ENCODE measurements around the gene NFS1.
A peak's percentile ranks its signal among the peaks of the same experiment; 100 is the strongest.

NFS1 gene

GRCh38 chr20:35636095-35636494 lies 63.1 kb downstream of the NFS1 start:
- no peak for DNase-seq

GRCh38 chr20:35635652-35636051 lies 63.5 kb downstream of the NFS1 start:
- DNase-seq = no peak

DNA sequence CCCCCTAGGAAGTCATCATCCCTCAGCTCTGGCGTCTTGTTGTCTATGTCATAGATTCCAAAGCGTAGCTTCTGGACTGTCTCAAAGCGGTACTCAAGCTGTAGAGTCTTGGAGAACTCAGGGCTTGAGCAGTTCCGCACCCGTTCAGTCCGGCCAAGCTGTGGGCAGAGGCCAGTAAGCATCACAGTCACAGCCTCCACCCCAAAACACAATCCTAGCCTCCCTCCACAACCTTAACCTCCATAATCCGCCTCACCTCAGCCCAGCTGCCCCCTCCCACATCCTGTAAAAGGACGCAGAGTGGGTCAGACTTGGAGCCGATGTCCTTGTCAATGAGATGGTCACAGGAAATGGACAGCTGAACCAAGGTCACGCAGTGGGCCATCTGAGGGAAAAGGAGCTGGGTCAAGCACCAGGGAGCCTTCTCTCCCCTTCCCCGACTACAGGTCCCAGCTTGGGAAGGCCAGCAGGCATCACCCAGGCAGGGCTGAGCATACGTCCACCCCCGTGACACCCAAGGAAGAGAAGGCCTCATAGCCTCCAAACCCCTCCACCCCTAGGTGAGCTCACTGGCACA lies 66.5 kb downstream of the NFS1 start:
- no peak for DNase-seq

DNA sequence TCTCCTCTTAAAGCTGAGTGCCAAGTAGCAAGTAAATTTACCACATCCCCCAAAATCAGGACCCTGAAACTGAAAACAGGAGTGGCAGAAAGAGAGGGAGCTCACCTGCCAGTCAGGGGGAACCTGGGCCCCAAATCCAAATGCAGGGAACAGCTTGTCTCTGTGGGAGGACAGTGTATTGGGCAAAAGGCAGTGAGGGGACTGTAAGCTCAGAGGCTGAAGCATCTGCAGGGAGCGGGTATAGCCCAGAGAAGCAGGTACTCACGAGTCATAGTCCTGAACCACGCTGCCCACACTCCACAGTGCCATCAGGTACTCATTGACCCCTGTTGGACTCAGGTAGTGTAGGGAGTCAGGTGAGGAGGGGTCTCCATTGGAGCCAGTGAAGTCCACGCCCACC lies 68.5 kb downstream of the NFS1 start:
- DNase-seq = no peak

DNA sequence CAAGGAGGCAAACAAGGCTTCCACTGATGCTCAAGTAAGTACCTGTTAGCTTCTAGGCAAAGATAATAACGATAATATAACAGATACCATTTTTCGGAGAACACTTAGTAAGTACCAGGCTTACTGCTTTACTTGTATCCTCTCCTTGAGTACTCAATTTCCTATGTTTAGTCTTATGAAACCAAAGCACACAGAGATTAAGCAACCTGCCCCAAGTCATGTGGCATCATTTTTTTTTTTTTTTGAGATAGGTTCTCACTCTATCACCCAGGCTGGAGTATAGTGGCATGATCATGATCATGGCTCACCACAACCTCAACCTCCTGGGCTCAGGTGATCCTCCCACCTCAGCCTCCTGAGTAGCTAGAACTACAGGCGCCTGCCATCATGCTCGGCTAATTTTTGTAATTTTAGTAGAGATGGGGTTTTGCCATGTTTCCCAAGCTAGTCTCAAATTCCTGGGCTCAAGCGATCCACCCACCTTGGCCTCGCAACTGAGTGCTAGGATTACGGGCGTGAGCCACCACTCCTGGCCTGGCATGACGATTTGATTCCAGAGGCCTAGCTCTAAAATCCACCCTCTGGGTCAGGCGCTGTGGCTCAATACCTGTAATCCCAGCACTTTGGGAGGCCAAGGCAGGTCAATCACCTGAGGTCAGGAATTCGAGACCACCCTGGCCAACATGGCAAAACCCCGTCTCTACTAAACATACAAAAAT lies 69.6 kb downstream of the NFS1 start:
- DNase-seq = no peak

DNA sequence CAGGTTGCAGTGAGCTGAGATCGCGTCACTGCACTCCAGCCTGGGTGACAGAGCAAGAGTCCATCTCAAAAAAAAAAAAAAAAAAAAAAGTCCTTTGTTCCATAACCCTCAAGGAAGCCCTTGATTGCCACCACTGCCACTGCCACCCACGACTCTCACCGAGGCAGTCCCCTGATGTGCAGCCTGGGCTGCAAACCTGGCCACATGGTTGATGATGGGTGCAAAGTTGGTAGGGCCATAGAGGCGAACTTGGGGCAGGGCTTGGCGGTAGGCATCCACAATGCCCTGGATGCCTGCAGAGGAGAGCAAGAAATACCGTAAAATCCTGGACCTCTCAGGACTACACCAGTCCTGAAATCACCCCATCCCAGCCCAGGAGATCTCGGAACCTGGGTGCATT lies 72.0 kb downstream of the NFS1 start:
- DNase-seq = no peak

DNA sequence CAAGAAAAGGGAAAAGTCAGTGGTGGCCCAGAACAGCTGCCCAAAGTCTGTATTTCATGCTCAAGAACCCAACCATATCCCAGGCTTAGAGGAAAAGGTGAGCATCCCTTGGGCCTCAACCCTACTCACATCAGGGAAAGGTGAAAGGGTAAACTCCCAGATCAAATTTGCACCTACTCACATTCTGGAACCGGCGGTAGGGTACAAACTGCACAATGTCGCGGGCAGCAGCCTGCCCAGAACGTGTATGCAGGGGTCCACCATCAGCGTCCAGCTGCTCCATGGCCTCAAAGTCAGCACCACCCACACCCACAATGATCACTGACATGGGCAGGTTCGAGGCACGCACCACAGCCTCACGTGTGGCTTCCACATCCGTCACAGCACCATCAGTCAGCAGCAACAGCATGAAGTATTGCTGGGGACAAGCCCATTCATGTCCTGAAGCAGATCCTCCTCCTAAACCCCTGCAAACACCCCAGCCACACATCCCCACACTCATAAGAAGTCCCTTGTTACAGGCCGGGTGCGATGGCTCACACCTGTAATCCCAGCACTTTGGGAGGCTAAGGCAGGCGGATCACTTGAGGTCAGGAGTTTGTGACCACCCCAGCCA lies 72.7 kb downstream of the NFS1 start:
- no peak for DNase-seq

GRCh38 chr20:35625584-35626385 lies 73.4 kb downstream of the NFS1 start:
- DNase-seq = no peak

GRCh38 chr20:35621560-35621946 lies 77.6 kb downstream of the NFS1 start:
- DNase-seq = no peak

DNA sequence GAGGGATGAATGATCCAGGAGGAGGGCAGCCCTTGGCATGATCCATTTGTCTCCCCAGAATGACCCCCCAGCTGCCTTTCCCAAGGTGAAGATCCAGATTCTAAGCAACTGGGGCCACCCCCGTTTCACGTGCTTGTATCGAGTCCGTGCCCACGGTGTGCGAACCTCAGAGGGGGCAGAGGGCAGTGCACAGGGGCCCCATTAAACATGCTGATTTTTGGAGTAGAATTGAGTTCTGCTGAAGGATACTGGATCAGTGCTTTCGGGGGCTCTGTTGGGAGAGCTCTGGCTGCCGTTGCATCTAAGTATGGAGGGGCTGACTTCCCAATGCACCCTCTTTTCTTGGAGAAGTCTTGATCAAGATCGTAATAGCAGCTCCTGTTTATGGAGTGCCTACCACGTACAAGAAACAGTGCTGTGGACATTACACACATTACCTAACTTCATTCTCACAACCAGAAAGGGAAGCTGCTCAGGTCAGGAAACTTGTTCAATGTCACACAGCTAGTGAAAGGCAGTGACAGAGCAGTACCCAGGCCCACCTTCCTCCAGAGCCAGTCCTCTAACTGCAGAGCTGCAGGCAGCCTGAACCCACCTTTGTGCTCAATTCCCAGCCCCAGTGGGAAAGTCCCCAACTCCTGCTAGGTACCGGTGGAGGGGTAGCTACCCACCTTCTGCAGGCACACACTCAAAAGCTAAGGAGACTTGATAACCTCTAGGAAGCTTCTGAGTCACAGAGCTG lies 78.2 kb downstream of the NFS1 start:
- DNase-seq = no peak

- peak; percentile 95 to 96 for DNase-seq
Measured at GRCh38 chr20:35619196-35620095, 79.7 kb downstream of the NFS1 start.

DNA sequence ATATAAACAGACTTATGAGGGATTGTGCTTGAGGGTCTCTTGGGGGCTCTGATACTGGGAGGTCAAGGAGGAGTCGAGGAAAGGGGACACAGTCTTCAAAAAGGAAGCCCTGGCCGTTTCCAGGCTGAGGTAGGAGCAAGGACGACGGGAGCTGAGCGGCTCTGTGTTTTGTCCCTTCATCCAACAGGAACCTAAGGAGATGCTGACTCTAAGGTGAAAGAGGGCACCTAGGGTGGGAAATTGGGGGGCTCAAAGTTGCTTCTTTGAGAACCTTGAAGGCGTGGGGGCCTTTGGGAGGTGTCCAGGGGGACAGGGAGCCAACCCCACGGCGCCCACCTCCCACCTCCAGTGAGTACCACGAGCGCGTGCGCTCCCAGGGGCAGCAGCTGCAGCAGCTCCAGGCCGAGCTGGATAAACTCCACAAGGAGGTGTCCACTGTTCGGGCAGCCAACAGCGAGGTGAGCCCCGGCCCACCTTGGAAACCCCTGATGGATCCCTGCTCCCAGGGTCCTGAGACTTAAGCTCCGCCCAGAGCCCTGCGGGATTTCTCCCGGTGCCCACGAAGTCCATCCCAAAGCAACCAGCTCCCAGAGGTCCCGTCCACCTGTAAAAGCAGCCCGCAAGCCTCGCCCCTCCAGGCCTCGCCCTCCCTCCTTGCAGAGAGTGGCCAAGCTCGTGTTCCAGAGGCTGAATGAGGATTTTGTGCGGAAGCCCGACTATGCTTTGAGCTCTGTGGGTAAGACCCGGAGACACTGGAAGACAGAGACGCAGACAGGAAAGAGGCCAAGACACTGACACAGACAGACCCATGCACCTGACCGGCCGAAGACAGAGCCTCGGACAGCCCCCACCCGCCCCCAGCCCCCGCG lies 80.7 kb downstream of the NFS1 start:
- DNase-seq = peak in 1 of 2 experiments; percentile 62

Data from NCI-H524 (cell line).